NAMALWA (cell line): ENCODE results near the gene SOCS4.
"Not testable (repeated sequence)": the region's sequence is repeated elsewhere in the genome, so short reads cannot be mapped to it uniquely, and the experiment has no call there.

ENCODE experiments used
- DNase-seq: peaks from one replicate; pipeline ENCODE4 v3.0.0-alpha.2; 2015; ENCODE audit warnings: low spot score

The SOCS4 gene

DNA sequence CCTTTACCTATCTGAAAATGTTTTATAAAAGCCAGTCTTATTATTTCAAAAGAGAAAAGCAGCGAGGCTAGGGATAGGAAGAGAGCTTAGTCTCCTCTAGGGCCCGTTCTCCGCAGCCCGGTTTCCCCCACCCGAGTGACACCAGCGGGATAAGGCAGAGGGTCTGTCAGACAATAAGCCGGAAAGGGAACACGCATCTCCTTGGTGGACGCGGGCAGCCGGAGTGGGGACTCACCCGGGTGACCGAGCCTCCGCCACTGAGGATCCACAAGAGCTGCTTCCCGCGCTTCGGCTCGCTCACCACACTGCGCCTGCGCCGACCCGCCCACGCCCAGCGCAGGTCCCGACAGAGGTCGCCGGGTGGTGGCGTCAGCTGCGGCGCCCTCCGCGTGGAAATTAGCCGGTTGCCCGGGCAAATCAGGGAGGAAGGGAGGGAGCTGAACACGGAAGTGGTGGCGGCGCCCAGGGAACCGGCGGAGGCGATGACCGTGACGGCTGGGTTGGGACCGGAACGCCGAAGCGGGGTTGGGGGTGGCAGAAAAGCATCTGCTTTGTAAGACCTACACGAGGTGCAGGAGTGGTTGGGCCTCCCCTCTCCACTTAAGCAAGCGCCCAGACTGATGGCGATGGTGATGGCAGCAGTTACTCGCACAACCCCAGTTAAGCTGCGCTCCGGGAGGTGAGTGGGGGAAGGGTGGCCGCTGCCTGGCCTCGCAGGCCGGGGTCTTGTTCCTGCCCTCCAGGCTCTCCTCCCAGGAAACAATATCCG, at the start of gene SOCS4, which contains the start of gene WDHD1:
SOCS4 (plus strand) TSS at position 444 of the 769 bp plus-strand sequence. CDS start 15,806 bp downstream, outside the sequence.
WDHD1 (minus strand) TSS at position 307 of the 769 bp plus-strand sequence. CDS start 312 bp downstream, outside the sequence.
- peak; percentile 89 for DNase-seq

GRCh38 chr14:54979039-54979438, 48.0 kb upstream of the SOCS4 start:
- DNase-seq, result no peak

GRCh38 chr14:54981698-54982097, 45.3 kb upstream of the SOCS4 start:
- DNase-seq, result peak; percentile 7

GRCh38 chr14:54985156-54985555, 41.9 kb upstream of the SOCS4 start:
- DNase-seq, result no peak

- DNase-seq, result no peak
These were observed 26.7 kb upstream of the SOCS4 start for GRCh38 chr14:55000381-55000780.

- DNase-seq, result no peak
These were observed 22.0 kb upstream of the SOCS4 start for GRCh38 chr14:55005071-55005470.

DNA sequence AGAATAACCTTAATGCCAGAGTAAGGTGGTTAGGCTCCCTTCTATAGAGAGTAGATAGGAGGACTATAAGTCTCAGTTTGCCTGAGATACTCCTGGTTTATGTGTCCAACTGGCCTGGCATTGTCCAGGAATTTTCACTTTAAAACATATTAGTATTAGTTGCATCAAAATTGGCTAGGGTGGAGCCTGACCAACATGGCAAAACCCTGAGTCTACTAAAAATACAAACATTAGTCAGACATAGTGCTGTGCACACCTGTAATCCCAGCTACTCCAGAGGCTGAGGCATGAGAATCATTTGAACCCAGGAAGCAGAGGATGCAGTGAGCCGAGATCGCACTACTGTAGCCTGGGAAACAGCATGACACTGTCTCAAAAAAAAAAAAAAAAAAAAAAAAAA, 12.0 kb upstream of the SOCS4 start:
- DNase-seq, result no peak

DNA sequence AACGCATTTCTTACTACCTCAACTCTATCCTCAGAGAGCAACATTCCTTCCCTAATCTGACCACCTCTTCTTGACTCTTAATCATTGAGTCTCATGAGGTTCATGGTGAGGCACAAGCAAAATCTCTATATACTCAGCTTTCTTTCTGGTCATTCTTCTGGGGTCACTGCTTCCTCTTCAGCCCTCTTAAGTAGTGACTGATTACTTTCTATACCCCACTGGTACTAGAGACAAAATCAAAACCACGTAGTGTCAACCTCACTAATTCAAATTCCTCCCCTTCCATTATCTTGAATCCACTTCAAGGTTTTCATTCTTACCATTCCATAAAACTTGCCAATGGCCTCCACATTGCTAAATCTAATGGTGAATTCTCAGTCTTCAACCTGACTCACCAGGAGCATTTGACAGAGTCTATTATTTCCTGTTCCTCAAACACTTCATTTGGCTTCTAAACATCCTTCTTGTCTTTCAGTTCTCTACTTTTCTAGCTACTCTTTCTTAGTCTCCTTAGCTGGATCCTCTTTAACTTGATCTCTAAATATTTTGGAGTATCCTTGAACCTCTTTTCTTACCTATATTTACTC, 7.0 kb upstream of the SOCS4 start:
- DNase-seq, result no peak

GRCh38 chr14:55024365-55024764, 2.7 kb upstream of the SOCS4 start:
- not testable (repeated sequence) for DNase-seq

- no peak for DNase-seq
These were observed 1.1 kb upstream of the SOCS4 start for GRCh38 chr14:55025948-55026347.

GRCh38 chr14:55026441-55026792, 619 bp upstream of the SOCS4 start:
- no peak for DNase-seq

- DNase-seq, result peak; percentile 14
These were observed 1.0 kb downstream of the SOCS4 start for GRCh38 chr14:55028066-55028465.

GRCh38 chr14:55028476-55028875, 1.4 kb downstream of the SOCS4 start:
- DNase-seq, result no peak

GRCh38 chr14:55031190-55031589, 4.2 kb downstream of the SOCS4 start:
- no peak for DNase-seq

GRCh38 chr14:55037995-55038394, 11.0 kb downstream of the SOCS4 start:
- DNase-seq, result not testable (repeated sequence)

GRCh38 chr14:55038708-55039107, 11.7 kb downstream of the SOCS4 start:
- DNase-seq, result no peak

DNA sequence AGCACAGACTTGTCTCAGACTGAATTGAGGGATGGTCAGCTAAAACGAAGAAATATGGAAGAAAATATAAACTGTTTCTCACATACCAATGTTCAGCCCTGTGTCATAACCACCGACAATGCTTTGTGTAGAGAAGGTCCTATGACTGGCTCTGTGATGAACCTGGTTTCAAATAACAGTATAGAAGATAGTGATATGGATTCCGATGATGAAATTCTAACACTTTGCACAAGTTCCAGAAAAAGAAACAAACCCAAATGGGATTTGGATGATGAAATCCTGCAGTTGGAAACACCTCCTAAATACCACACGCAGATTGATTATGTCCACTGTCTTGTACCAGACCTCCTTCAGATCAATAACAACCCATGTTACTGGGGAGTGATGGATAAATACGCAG, 16.5 kb downstream of the SOCS4 start:
- no peak for DNase-seq

GRCh38 chr14:55045087-55045486, 18.1 kb downstream of the SOCS4 start:
- no peak for DNase-seq

DNA sequence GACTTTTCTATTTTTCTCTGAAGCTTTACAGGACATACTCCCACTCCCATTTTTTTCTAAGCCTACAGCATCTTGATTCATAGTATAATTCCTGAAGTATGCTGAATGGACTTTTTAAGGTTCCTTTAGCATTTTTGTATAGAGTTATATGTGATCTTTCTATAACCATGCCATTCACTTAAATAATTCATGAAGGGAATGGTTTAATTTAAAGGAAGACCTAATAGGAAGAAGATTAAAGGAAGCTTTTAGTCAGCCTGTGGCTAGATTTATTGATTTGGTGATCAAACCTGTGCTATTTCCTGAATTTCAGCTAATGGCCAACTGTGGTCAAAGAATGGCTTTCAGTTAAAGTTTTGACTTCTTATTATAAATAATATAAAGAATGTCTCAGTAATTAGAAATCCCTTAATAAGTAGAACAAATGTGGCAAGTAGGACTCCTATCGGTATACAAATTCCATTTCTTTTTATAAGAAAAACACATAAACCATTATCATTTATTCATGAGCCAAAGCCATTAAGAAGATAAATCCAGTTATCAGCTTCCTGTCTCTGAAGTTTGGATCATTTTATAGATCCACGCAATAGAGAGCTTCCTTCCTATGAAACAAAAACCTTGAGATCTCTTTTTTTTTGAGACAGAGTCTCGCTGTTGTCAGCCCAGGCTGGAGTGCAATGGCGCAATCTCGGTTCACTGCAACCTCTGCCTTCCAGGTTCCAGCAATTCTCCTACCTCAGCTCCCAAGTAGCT, 20.4 kb downstream of the SOCS4 start:
- no peak for DNase-seq

GRCh38 chr14:55048900-55049436, 21.9 kb downstream of the SOCS4 start:
- DNase-seq, result no peak

GRCh38 chr14:55051165-55051422, 24.1 kb downstream of the SOCS4 start:
- DNase-seq, result no peak

DNA sequence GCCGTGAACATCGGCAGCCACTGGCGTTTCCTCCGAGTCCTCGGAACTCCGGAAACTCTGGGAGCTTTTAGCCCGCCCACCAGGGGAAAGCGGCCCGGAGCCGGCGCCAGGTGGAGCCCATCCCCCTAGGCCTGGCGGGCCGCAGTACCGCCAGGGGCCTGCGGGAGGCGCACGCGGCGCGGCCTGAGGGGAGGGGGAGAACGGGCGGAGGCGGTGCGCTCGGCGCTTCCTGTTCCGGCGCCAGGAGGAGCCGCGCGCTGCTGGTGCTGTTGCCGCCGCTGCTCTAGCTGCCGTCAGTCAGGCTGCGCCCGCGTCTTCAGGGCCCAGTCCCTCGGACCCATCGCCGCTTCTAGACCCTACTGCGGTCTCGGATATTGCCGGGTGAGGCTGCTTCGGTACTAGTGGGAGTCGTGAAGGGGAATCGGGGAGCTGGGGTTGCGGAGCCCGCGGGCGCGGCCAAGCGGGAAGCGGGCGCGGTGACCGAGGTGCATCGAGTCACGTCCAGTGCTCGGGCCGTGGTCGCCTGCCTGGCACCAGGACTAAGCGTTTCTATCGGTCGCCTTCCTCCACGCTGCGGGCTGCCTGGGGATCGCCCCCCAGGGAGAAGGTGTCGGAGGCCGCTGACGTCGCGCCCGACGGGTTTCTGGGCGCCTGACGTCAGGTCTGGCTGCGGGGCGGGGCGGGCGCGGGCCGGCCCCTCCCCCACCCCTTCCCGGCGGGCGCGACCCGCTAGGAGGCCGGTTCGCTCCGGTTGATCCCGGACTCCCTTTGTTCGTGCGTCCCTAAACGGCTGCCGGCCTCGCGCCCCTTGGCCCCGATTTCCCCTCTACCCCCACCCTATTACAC, 24.6 kb downstream of the SOCS4 start, which contains the start of gene MAPK1IP1L:
MAPK1IP1L (plus strand) TSS at position 225 of the 846 bp plus-strand sequence. CDS start 10,037 bp downstream, outside the sequence.
- DNase-seq, result peak; percentile 79
